CD14-positive monocyte (primary cell): ENCODE results near the gene ENTPD5. TPM values are rescaled to one million over a fixed set of nuclear protein-coding genes. Genes with fewer than 3 reads are reported as not detected.

Source experiments
- DNase-seq, 3 donors: peaks; one replicate each; pipeline ENCODE4 v3.0.0-alpha.2; 2011 to 2022
- H2AFZ ChIP-seq: 2 replicates; pipeline ENCODE4 v1.6.0; 2012; ENCODE audit warnings: mild to moderate bottlenecking, low read depth, low read length, inconsistent platforms; ENCODE audit not compliant: insufficient read depth, poor library complexity, severe bottlenecking
- H3K27ac ChIP-seq, 2 donors: 1 replicate in 1 of 2; 2 replicates in 1 of 2; pipeline ENCODE4 v1.5.1; 2012 to 2013; ENCODE audit warnings: low read length in 2 of 2, control low read depth in 1 of 2, inconsistent platforms in 1 of 2, low read depth in 1 of 2, mild to moderate bottlenecking in 1 of 2
- H3K27me3 ChIP-seq, 2 donors: one replicate each; pipeline versions ENCODE4 v1.6.0 to v1.6.1; 2011 to 2013; ENCODE audit warnings: low read length in 2 of 2; ENCODE audit not compliant: control insufficient read depth in 2 of 2, insufficient read depth in 2 of 2
- H3K36me3 ChIP-seq, 2 donors: replicated peaks in 1 of 2; 1 replicate in 1 of 2; 2 replicates in 1 of 2; pipeline versions ENCODE4 v1.5.1 to v1.6.1; 2012 to 2013; ENCODE audit warnings: low read length in 2 of 2, control low read depth in 1 of 2, inconsistent platforms in 1 of 2, mild to moderate bottlenecking in 1 of 2; ENCODE audit not compliant: insufficient read depth in 2 of 2, control insufficient read depth in 1 of 2
- H3K4me1 ChIP-seq, 2 donors: 1 replicate in 1 of 2; 2 replicates in 1 of 2; pipeline versions ENCODE4 v1.5.1 to v1.6.1; 2012 to 2013; ENCODE audit warnings: low read length in 2 of 2, control low read depth in 1 of 2, inconsistent platforms in 1 of 2, mild to moderate bottlenecking in 1 of 2, moderate library complexity in 1 of 2; ENCODE audit not compliant: insufficient read depth in 2 of 2, control insufficient read depth in 1 of 2
- H3K4me2 ChIP-seq: replicated peaks from 2 replicates; pipeline ENCODE3; 2012; ENCODE audit warnings: low read length, moderate library complexity, mild to moderate bottlenecking; ENCODE audit not compliant: poor library complexity, severe bottlenecking; ENCODE audit errors: extremely low read depth
- H3K4me3 ChIP-seq, 3 experiments: fragments of 200-600 bp in 1 of 3; sonication (generic) in 1 of 3; replicated peaks in 1 of 3; 1 replicate in 2 of 3; 2 replicates in 1 of 3; pipeline ENCODE4 v1.5.1; 2011 to 2013; ENCODE audit warnings: low read length in 3 of 3, mild to moderate bottlenecking in 3 of 3, control low read depth in 2 of 3, low read depth in 2 of 3, inconsistent platforms in 1 of 3, moderate library complexity in 1 of 3
- H3K79me2 ChIP-seq: 2 replicates; pipeline ENCODE4 v1.6.0; 2012; ENCODE audit warnings: mild to moderate bottlenecking, control low read depth, inconsistent platforms, low read length, moderate library complexity; ENCODE audit not compliant: insufficient read depth
- H3K9ac ChIP-seq: 2 replicates; pipeline ENCODE4 v1.6.0; 2017; ENCODE audit warnings: low read length, mild to moderate bottlenecking; ENCODE audit not compliant: insufficient read depth, poor library complexity, severe bottlenecking
- H3K9me3 ChIP-seq, 2 donors: replicated peaks in 1 of 2; 1 replicate in 1 of 2; 2 replicates in 1 of 2; pipeline versions ENCODE4 v1.5.1 to v1.6.1; 2012 to 2013; ENCODE audit warnings: low read length in 2 of 2, control low read depth in 1 of 2; ENCODE audit not compliant: control insufficient read depth in 1 of 2, insufficient read depth in 1 of 2
- H4K20me1 ChIP-seq: 2 replicates; pipeline ENCODE4 v1.6.0; 2012; ENCODE audit warnings: mild to moderate bottlenecking, low read length, control low read depth, moderate library complexity; ENCODE audit not compliant: insufficient read depth
- H3K27ac Mint-ChIP-seq, 7 donors: one replicate each; pipeline ENCODE4 v1.8.0; 2020; ENCODE audit warnings: mild to moderate bottlenecking in 7 of 7, mixed read lengths in 7 of 7, moderate library complexity in 6 of 7, inconsistent platforms in 2 of 7
- H3K27me3 Mint-ChIP-seq, 3 donors: one replicate each; pipeline ENCODE4 v1.8.0; 2021 to 2022; ENCODE audit warnings: low read depth in 3 of 3, mild to moderate bottlenecking in 3 of 3, mixed read lengths in 3 of 3, moderate library complexity in 3 of 3, inconsistent platforms in 1 of 3
- H3K36me3 Mint-ChIP-seq, 2 donors: one replicate each; pipeline ENCODE4 v1.8.0; 2020; ENCODE audit warnings: mixed read lengths in 2 of 2, inconsistent platforms in 1 of 2, mild to moderate bottlenecking in 1 of 2
- H3K4me1 Mint-ChIP-seq: one replicate; pipeline ENCODE4 v1.8.0; 2020; ENCODE audit warnings: mild to moderate bottlenecking, mixed read lengths
- H3K4me3 Mint-ChIP-seq, 2 donors: one replicate each; pipeline ENCODE4 v1.8.0; 2020; ENCODE audit warnings: mild to moderate bottlenecking in 2 of 2, mixed read lengths in 2 of 2, moderate library complexity in 1 of 2
- H3K9me3 Mint-ChIP-seq, 7 donors: one replicate each; pipeline ENCODE4 v1.8.0; 2020 to 2022; ENCODE audit warnings: mixed read lengths in 7 of 7, mild to moderate bottlenecking in 6 of 7, moderate library complexity in 6 of 7, inconsistent platforms in 2 of 7
- CTCF ChIP-seq: fragments of 200-600 bp; IDR thresholded peaks from one replicate; pipeline ENCODE4 v1.8.0; 2022; ENCODE audit warnings: antibody characterized with exemption, mild to moderate bottlenecking
- WGBS: methylation state at CpG from one replicate; pipeline ENCODE4 v1.1.5; 2013; ENCODE audit warnings: missing lambda C conversion rate; ENCODE audit not compliant: insufficient coverage; 5-methylcytosine and 5-hydroxymethylcytosine counted together
- intact Hi-C, 2 donors: fragments of 100-400 bp; cut with micrococcal nuclease; formaldehyde crosslinking; loops; one replicate each; pipeline versions ENCODE4 v1.15.0 to v1.15.1; 2023
- polyA plus RNA-seq, 3 donors: library from polyadenylated mRNA; depleted of rRNA in 1 of 3; unstranded in 2 of 3; stranded (reverse) in 1 of 3; fragments of 300-500 nt in 2 of 3; fragments of >200 nt in 1 of 3; fragmentation: Illumina TruSeq in 2 of 3; gene quantifications; 1 replicate in 2 of 3; 2 replicates in 1 of 3; pipeline ENCODE4 v1.2.3, GENCODE V29; 2012 to 2021

ENTPD5 gene
- polyA plus RNA-seq, 3 donors, result 2.3 to 4.3 (median 2.7) TPM

DNA sequence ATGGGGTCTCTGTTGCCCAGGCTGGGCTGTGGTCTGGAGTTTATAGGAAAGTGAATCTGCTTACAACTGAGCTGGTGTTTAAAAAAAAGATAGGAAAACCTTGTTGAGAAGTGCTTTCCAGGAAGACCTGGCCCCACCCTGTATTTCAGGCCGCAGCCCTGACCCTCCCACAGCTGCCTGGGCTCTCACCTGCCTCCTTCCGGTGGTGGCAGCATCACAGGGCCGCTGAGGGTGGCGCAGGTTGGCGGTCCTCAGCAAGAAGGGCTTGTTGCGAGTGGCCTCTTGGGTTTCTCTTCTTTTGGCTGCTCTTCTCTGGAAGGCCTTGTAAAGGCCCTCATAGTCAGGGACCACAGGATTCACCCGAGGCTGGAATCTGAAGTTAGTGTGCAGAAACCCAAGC lies 76.9 kb downstream of the ENTPD5 start:
- Mint-ChIP-seq H3K4me1 (peaks cover 37% of the 10 kb centered on the region), H3K27me3 (peaks cover 0 to 4% (median 1%) of the 10 kb centered on the region in 3 donors), H3K4me3 (peak overlapping the region in 1 of 2 donors; percentile 11), H3K9me3 (peaks cover 0 to 2% (median 0%) of the 10 kb centered on the region in 7 donors), H3K27ac (peak overlapping the region; percentile 75 to 90 (median 85)), H3K36me3 (peaks cover 16 to 20% of the 10 kb centered on the region in 2 donors)
- H3K4me2 ChIP-seq, result no peak overlapping the region
- peak overlapping the region; percentile 68 to 81 for H3K27ac ChIP-seq
- H3K36me3 ChIP-seq, result peaks cover 5 to 17% of the 10 kb centered on the region in 2 donors
- H3K79me2 ChIP-seq, result no peaks in the 10 kb centered on the region
- H3K9ac ChIP-seq, result peak overlapping the region; percentile 30
- TF ChIP-seq CTCF, result no peak
- DNase-seq, result no peak
- no peaks in the 10 kb centered on the region for H3K27me3 ChIP-seq
- intact Hi-C loops, result loop anchor here in 1 of 2 donors (10.0 kb wide), 1 partner anchor 73 kb away; the partner anchor contains the start of genes BBOF1 and ENTPD5
- H3K4me1 ChIP-seq, result peaks cover 33 to 35% of the 10 kb centered on the region in 2 donors
- peak overlapping the region in 1 of 3 experiments; percentile 1 for H3K4me3 ChIP-seq
- peak overlapping the region; percentile 53 for H2AFZ ChIP-seq
- no peaks in the 10 kb centered on the region for H3K9me3 ChIP-seq
- H4K20me1 ChIP-seq, result no peaks in the 10 kb centered on the region
- 56% methylated on average over 2 of the region's 7 CpGs for WGBS

GRCh38 chr14:73937012-73937411 lies 82.1 kb downstream of the ENTPD5 start:
- no peak overlapping the region for H3K4me3 ChIP-seq
- TF ChIP-seq CTCF, result no peak
- H3K27me3 Mint-ChIP-seq, result peaks cover 0 to 2% (median 0%) of the 10 kb centered on the region in 3 donors
- no peak overlapping the region for H3K4me2 ChIP-seq
- H3K27me3 ChIP-seq, result no peaks in the 10 kb centered on the region
- no peak overlapping the region for H3K4me3 Mint-ChIP-seq
- no peaks in the 10 kb centered on the region for H4K20me1 ChIP-seq
- intact Hi-C loops, result no loop called here
- peaks cover 0 to 2% (median 0%) of the 10 kb centered on the region in 7 donors for H3K9me3 Mint-ChIP-seq
- peaks cover 4% of the 10 kb centered on the region for H3K4me1 Mint-ChIP-seq
- H3K79me2 ChIP-seq, result no peaks in the 10 kb centered on the region
- H3K9me3 ChIP-seq, result no peaks in the 10 kb centered on the region
- no peak for DNase-seq
- no peak overlapping the region for H3K27ac Mint-ChIP-seq
- no peak overlapping the region for H2AFZ ChIP-seq
- WGBS, result no CpG with 5 or more reads among the region's 2 CpGs
- peaks cover 39 to 63% of the 10 kb centered on the region in 2 donors for H3K36me3 ChIP-seq
- no peak overlapping the region for H3K9ac ChIP-seq
- peaks cover 3 to 6% of the 10 kb centered on the region in 2 donors for H3K4me1 ChIP-seq
- H3K27ac ChIP-seq, result no peak overlapping the region
- peaks cover 44 to 63% of the 10 kb centered on the region in 2 donors for H3K36me3 Mint-ChIP-seq
